Right ventricle myocardium superior (tissue), 1 donor: Measurements from ENCODE around the gene SLC2A2. TPM values are rescaled to one million over a fixed set of nuclear protein-coding genes. Genes with fewer than 3 reads are reported as not detected.

Experiments used
- ATAC-seq: fragments of 200-7000 bp; cut with Tn5 transposase; one replicate; pipeline ENCODE4 v1.9.1; 2020; ENCODE audit warnings: mild to moderate bottlenecking; ENCODE audit not compliant: poor library complexity
- DNase-seq: peaks from one replicate; pipeline ENCODE4 v3.0.0-alpha.2; 2020
- intact Hi-C: fragments of 100-400 bp; cut with DNase I; formaldehyde crosslinking; loops from one replicate; pipeline ENCODE4 v1.11.2; 2022
- long read RNA-seq: library from polyadenylated mRNA; unstranded; transcript quantifications from one replicate; pipeline ENCODE4 v2.0.0, GENCODE V29; 2021
- total RNA-seq: library from RNA; stranded (reverse); fragmentation: NEBNext Ultra II Directional; extraction: Animal tissue kit (Norgen Biotek cat#: 25700); gene quantifications from one replicate; pipeline ENCODE4 v1.2.1, GENCODE V29; 2021
- donor health status: DM: no; HTN: yes; CAD: no; lungs with severe emphysema.

Gene SLC2A2
- total RNA-seq = not detected
- long read RNA-seq = 0 reads

DNA sequence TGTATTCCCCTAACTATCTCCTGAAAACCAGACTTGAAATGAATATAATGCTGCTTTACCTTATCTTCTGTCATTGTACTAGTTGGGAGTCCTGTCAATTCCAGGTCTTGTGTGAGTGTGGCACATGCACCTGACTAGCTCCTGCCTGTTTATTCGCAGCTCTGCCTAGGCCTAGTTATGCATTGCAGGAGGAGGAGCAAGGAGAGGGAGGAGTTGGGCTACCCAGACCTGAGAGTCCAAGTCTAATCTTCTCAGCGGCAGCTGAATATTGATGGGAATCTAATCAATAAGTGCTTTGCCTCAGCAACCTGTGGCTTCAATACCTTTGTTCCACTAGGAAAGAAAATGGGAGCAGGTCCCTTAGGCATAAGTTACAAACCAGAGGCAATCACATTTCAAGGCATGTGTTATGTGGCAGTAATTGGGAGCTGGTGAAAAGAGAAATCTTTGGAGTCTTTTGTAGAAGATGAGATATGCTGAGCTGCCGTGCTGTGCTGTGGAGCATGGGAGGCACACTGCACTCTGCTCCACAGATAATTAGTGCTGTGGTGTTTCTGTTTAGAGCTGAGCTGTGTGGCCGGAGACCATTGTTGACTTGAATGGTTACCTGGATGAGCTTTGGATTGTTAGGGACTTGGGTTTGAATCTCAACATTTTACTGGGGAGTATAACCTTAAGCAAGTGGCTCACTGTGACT is at the start of gene SLC2A2:
Gene SLC2A2, minus strand, starts transcription at position 124 of the 697 bp plus-strand sequence. Its CDS starts 50 bp downstream, at position 74.
- intact Hi-C loops = no loop called here
- DNase-seq = no peak
- ATAC-seq = no peak

GRCh38 chr3:171072432-171072831 is 45.9 kb upstream of the SLC2A2 start:
- intact Hi-C loops = no loop called here
- ATAC-seq = no peak
- DNase-seq = no peak

- DNase-seq (no peak), ATAC-seq (no peak)
- intact Hi-C loops = no loop called here
Observed at GRCh38 chr3:171068658-171069057, 42.1 kb upstream of the SLC2A2 start.

GRCh38 chr3:171066206-171066605 is 39.7 kb upstream of the SLC2A2 start:
- DNase-seq (no peak), ATAC-seq (no peak)
- intact Hi-C loops = no loop called here

GRCh38 chr3:171065732-171066131 is 39.2 kb upstream of the SLC2A2 start:
- DNase-seq (no peak), ATAC-seq (no peak)
- intact Hi-C loops = no loop called here

- intact Hi-C loops = no loop called here
- ATAC-seq = no peak
- no peak for DNase-seq
Observed at GRCh38 chr3:171064461-171064860, 37.9 kb upstream of the SLC2A2 start.

GRCh38 chr3:171061749-171062148 is 35.2 kb upstream of the SLC2A2 start:
- DNase-seq = no peak
- ATAC-seq = no peak
- intact Hi-C loops = no loop called here

DNA sequence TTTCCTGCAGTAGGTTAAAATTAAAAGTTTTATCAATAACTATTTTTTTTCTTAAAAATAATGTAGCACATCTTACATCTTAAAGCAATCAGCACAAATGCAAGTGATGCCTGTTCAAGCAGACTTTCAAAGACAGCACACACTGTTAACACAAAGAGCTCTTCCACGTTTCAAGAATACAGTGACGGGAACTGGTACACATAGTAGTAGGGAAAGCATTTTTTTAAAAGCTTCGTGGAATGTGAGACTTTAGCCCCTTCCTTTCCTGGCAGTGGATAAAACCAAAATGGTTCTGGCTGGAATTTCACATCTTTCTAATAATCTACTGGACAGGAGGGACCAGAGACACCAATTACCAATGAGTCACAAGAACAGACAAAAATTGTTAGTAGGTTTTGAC is 33.5 kb upstream of the SLC2A2 start:
- ATAC-seq (no peak), DNase-seq (no peak)
- intact Hi-C loops = no loop called here

- DNase-seq (no peak), ATAC-seq (no peak)
- intact Hi-C loops = no loop called here
Observed at GRCh38 chr3:171058873-171059603, 32.5 kb upstream of the SLC2A2 start.

GRCh38 chr3:171058058-171058457 is 31.5 kb upstream of the SLC2A2 start:
- DNase-seq (no peak), ATAC-seq (no peak)
- intact Hi-C loops = no loop called here

DNA sequence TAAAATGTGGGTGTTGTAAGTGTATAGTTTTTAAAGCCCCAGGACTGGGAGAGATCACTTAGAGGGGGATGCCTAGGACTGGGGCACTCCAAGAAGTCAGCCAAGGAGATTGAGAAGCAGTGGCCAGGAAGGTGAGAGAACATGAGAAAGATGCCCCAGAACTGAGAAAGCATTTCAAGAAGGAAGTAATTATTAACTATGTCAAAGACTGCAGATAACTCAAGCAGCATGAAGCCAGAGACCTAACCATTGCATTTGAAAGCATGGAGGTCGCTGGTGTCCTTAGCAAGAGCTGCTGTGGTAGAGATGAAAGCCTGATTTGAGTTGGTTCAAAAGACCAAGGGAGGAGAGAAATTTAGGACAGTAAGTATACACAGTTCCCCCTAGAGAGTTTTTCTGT is 30.6 kb upstream of the SLC2A2 start:
- ATAC-seq (no peak), DNase-seq (no peak)
- intact Hi-C loops = no loop called here

DNA sequence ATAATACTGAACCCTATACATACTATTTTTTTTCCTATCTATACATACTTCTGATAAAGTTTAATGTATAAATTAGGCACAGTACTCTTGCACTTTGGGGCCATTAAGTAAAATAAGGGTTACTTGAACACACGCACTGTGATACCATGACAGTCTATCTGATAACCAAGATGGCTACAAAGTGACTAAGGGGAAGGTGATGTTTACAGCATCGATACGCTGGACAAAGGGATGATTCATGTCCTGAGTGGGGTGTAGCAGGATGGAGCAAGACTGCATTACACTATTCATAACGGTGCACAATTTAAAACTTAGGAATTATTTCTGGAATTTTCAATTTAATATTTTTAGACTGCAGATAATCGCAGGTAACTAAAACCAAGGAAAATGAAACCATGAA is 30.0 kb upstream of the SLC2A2 start:
- intact Hi-C loops = no loop called here

GRCh38 chr3:171055336-171056178 is 29.0 kb upstream of the SLC2A2 start:
- DNase-seq (no peak), ATAC-seq (no peak)
- intact Hi-C loops = no loop called here

More for the DNA sequence above, 30.0 kb upstream of the SLC2A2 start:
- DNase-seq (no peak), ATAC-seq (no peak)

DNA sequence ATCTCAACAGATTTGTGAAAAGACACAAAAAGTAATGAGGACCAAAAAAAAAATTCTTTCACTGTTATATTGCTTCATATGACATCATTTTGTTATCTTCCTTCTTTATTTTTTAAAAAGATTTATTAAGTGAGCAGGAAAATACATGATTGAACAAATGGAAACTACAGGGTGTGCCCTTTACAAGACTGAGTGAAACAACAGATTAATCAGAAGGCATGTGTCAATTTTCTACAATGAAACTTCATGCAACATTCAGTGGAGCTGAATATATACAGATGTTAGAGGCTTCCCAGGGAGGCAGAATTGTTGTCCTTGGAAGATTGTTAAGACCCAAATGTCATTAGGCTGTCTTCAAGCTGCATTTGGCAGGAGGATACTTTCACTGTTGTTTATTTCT is 28.4 kb upstream of the SLC2A2 start:
- DNase-seq = no peak
- intact Hi-C loops = loop anchor here (5.0 kb wide), 1 partner anchor 512 kb away; no protein-coding TSS in a partner anchor

DNA sequence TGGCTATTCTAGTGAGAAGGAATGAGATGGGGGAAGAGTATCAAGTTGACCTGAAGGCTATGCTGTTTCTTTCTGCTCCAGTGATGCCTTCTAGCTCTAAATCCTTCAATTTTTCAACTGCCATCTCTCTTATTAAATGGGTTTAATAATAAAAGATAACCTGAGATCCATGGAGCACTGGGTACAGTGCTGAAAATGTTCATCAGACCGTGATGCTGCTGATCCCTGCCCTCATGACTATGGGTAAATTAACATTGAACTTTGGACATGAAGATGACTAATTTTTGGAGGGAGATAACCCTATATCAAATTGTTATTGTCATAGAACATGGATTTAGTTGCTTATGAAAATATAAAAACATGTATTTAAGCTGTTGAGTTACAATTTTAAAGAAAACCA is 27.7 kb upstream of the SLC2A2 start:
- ATAC-seq (no peak), DNase-seq (no peak)
- intact Hi-C loops = loop anchor here (5.0 kb wide), 1 partner anchor 513 kb away; no protein-coding TSS in a partner anchor

More for the DNA sequence above, 28.4 kb upstream of the SLC2A2 start:
- no peak for ATAC-seq

DNA sequence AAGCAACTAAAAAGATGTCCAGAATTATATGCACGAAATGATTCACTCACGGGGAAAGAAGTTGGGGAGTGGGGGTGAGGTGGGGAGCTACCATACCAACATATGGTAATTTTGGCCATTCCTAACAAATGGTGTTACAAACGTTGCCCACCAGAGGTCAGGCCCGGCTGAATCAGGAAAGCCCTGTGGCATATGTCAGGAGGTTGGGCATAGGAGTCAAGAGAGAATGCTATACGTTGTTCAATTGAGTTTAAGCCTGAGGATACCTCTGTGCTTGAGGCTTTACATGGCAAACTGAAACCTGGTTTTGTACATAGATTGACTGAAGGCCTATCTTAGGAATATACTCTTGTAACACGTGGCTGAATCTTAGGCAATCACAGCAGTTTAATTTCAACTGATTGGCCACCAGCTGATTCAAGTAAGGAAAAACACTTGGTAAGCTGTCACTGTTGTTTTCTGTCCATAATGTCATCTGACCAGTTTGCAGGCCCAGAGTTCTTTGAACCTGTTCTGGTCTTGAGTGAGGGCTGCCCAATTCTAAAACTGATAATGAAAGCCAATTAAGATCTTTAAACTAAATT is 23.4 kb upstream of the SLC2A2 start:
- ATAC-seq = peak; percentile 87
- intact Hi-C loops = loop anchor here (5.0 kb wide), 1 partner anchor 517 kb away; no protein-coding TSS in a partner anchor
- DNase-seq = peak; percentile 66

GRCh38 chr3:171046760-171047159 is 20.2 kb upstream of the SLC2A2 start:
- intact Hi-C loops = no loop called here
- ATAC-seq = no peak
- DNase-seq = no peak

DNA sequence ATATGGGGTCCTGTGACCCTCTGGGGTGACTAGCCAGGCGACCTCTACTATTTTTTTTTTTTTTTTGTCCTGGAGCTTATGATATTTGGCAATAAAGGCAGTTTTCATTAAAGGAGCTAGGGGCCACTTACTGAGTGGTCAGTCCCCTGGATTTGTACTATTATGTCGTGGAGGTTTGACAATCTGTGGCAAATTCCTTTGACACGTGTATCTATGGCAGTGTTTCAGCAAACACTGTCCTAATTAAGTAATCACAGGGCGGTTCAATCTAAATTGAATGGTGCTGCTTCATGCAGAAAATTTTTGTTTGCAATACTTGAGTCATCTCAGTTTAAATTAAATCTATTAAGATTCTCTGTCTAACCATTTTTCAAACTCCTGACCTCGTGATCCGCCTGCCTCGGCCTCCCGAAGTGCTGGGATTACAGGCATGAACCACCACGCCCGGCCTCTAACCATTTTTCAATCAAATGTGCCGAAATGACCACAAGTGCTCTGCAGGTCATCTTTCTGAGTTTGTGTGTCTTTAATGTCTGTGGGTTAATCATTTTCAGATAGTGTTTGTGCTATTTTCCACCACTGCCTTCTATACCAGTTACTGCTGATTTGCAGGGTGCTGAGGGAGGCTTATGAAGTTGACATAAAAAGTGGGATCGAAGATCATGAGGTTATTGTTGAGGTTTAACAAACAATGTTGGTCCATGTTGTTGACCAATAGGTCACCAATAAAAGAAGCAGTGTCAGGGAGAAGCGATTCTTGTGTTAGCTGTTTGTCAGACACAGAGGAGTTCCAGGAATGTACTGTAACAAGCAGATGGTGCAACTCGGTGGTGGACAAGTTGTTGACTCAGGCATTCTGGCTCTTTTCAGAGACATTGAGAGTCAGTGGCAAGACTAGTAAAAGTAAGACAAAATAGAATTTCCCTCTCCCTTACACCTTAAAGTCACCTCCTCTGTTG is 18.6 kb upstream of the SLC2A2 start:
- DNase-seq (no peak), ATAC-seq (no peak)

More for the DNA sequence above, 18.6 kb upstream of the SLC2A2 start:
- intact Hi-C loops = no loop called here
